ENCODE measurements around the gene SUPT3H. TPM values are rescaled to one million over a fixed set of nuclear protein-coding genes. Genes with fewer than 3 reads are reported as not detected.

Gene SUPT3H
- total RNA-seq, 1 experiment from 2014 or later, result 10.3 TPM

DNA sequence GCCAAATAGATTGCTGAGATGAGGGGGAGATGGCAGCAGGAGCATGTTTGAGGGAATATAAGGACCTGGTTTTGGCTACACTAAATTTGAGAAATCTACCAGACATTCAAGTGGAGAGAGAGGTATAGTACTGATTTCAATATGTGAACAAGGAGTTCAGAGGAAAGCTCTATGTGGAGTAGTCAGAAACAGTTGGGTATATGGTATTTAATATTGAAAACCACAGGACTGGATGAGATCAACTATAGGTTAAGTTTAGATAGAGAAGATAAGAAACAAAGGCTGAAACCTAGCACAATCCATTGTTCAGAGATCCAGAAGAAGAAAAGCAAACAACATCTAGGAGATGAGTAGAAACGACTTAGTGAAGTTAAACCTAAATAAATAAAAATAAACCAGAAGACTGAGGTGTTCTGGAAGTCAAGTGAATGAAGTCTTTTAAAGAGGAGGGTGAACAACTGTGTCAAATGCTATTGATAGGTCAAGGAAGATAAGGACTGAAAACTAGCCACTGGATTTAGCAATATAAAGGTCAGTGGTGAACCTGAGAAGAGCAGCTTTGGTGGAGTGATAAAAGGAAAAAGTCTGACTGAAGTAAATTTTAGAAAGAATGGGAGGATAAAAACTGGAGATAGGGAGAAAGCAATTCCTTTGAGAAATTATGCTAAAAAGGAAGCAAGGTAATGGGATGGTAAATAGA, 170.8 kb downstream of the SUPT3H start:
- no peaks in the 10 kb centered on the region for H3K4me1 Mint-ChIP-seq (ENCODE audit: low read depth, unreplicated experiment)
- H3K27me3 Mint-ChIP-seq (ENCODE audit: unreplicated experiment), result no peaks in the 10 kb centered on the region
- TF ChIP-seq, protein P1, sequence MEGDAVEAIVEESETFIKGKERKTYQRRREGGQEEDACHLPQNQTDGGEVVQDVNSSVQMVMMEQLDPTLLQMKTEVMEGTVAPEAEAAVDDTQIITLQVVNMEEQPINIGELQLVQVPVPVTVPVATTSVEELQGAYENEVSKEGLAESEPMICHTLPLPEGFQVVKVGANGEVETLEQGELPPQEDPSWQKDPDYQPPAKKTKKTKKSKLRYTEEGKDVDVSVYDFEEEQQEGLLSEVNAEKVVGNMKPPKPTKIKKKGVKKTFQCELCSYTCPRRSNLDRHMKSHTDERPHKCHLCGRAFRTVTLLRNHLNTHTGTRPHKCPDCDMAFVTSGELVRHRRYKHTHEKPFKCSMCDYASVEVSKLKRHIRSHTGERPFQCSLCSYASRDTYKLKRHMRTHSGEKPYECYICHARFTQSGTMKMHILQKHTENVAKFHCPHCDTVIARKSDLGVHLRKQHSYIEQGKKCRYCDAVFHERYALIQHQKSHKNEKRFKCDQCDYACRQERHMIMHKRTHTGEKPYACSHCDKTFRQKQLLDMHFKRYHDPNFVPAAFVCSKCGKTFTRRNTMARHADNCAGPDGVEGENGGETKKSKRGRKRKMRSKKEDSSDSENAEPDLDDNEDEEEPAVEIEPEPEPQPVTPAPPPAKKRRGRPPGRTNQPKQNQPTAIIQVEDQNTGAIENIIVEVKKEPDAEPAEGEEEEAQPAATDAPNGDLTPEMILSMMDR (IDR thresholded peaks at IDR 0.05; ENCODE audit: unreplicated experiment), result no peak
- intact Hi-C loops (cut with micrococcal nuclease; ENCODE audit: unreplicated experiment), result no loop called here
- H3K27ac Mint-ChIP-seq (ENCODE audit: unreplicated experiment), result no peak overlapping the region
- H3K36me3 Mint-ChIP-seq (ENCODE audit: insufficient read depth, unreplicated experiment), result no peaks in the 10 kb centered on the region
- H3K4me3 Mint-ChIP-seq (ENCODE audit: low read depth, unreplicated experiment), result no peak overlapping the region
- H3K9me3 Mint-ChIP-seq (ENCODE audit: low read depth, unreplicated experiment), result no peaks in the 10 kb centered on the region
- CTCF ChIA-PET, result no interaction called here
- BruUV-seq (replicated peaks), result no TSS peak
- no peak for DNase-seq

DNA sequence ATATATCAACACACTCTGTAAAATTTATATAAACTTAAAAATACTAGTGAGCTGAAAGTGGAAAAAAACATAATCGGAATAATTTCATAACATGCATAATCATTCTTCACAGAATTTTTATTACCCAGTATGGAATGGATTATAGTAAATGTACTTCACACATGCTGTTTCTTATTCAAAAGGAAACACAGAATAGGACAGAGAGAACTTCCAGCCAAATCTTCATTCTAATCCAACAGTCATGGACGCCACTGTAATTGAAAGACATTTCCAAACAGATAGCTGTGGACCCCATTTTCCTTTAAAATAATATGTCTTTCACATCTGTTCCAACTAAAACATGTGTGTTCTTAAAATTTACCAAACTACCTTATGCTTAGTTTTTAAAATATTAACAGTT, 176.2 kb downstream of the SUPT3H start:
- BruUV-seq (replicated peaks), result no TSS peak
- no peaks in the 10 kb centered on the region for H3K4me1 Mint-ChIP-seq (ENCODE audit: low read depth, unreplicated experiment)

DNA sequence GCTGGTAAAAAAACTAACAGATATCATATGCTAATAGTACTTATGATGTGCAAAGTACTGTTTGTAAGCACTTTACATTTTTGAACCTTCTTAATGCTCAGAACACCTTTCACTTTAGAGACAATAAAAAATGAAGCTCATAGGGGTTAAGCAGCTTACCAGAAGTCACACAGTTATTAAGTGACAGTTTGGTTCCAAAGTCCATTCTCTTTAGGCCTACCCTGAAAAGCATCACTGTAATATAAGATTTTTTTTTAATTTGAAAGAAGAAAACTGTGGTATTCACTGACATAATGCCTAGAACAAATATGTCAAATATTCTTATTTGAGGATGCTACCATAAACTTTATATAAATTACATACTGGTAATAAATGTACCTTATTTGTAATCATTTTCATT, 177.2 kb downstream of the SUPT3H start:
- H3K4me3 Mint-ChIP-seq (ENCODE audit: low read depth, unreplicated experiment), result no peak overlapping the region
- CTCF ChIA-PET, result interaction anchor here (0.9 kb wide), 1 partner anchor 26 kb away, joined by 3 read pairs; no protein-coding TSS in a partner anchor
- DNase-seq, result no peak
- H3K27me3 Mint-ChIP-seq (ENCODE audit: unreplicated experiment), result no peaks in the 10 kb centered on the region
- no peaks in the 10 kb centered on the region for H3K9me3 Mint-ChIP-seq (ENCODE audit: low read depth, unreplicated experiment)
- no peak overlapping the region for H3K27ac Mint-ChIP-seq (ENCODE audit: unreplicated experiment)
- BruUV-seq (replicated peaks), result no TSS peak
- no peaks in the 10 kb centered on the region for H3K36me3 Mint-ChIP-seq (ENCODE audit: insufficient read depth, unreplicated experiment)
- intact Hi-C loops (cut with micrococcal nuclease; ENCODE audit: unreplicated experiment), result no loop called here
- TF ChIP-seq, protein P1 (IDR thresholded peaks at IDR 0.05; ENCODE audit: unreplicated experiment), result no peak
- H3K4me1 Mint-ChIP-seq (ENCODE audit: low read depth, unreplicated experiment), result no peaks in the 10 kb centered on the region

More for the DNA sequence above, 176.2 kb downstream of the SUPT3H start:
- H3K27ac Mint-ChIP-seq (ENCODE audit: unreplicated experiment), result no peak overlapping the region
- H3K36me3 Mint-ChIP-seq (ENCODE audit: insufficient read depth, unreplicated experiment), result no peaks in the 10 kb centered on the region
- TF ChIP-seq, protein P1 (IDR thresholded peaks at IDR 0.05; ENCODE audit: unreplicated experiment), result no peak
- no peaks in the 10 kb centered on the region for H3K9me3 Mint-ChIP-seq (ENCODE audit: low read depth, unreplicated experiment)
- DNase-seq, result no peak
- no peak overlapping the region for H3K4me3 Mint-ChIP-seq (ENCODE audit: low read depth, unreplicated experiment)
- intact Hi-C loops (cut with micrococcal nuclease; ENCODE audit: unreplicated experiment), result no loop called here
- CTCF ChIA-PET, result no interaction called here
- no peaks in the 10 kb centered on the region for H3K27me3 Mint-ChIP-seq (ENCODE audit: unreplicated experiment)

DNA sequence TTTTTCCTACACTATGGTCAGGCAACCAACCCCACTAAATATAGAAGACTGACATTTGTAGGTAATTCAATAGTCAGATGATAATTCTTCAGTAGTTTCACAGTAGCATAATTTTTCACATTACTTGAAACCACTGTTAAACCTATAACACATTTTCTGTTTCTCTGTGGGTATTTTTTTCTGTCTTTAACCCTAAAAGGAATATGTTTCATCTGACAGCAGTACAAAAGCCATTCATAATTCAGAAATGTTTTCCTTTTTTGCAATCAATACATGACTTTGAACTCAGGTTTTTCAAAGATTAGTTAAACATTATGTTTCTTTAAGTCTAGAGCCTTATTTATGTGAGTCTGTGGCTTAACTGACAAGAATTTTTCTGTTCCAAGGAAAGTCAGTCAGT, 178.2 kb downstream of the SUPT3H start:
- H3K27me3 Mint-ChIP-seq (ENCODE audit: unreplicated experiment), result no peaks in the 10 kb centered on the region
- H3K36me3 Mint-ChIP-seq (ENCODE audit: insufficient read depth, unreplicated experiment), result no peaks in the 10 kb centered on the region
- no TSS peak for BruUV-seq (replicated peaks)
- H3K9me3 Mint-ChIP-seq (ENCODE audit: low read depth, unreplicated experiment), result no peaks in the 10 kb centered on the region
- peak overlapping the region; percentile 14 for H3K4me3 Mint-ChIP-seq (ENCODE audit: low read depth, unreplicated experiment)
- peak overlapping the region; percentile 72 for H3K27ac Mint-ChIP-seq (ENCODE audit: unreplicated experiment)
- TF ChIP-seq, protein P1 (IDR thresholded peaks at IDR 0.05; ENCODE audit: unreplicated experiment), result no peak
- no peaks in the 10 kb centered on the region for H3K4me1 Mint-ChIP-seq (ENCODE audit: low read depth, unreplicated experiment)
- CTCF ChIA-PET, result interaction anchor here (0.9 kb wide), 1 partner anchor 27 kb away, joined by 3 read pairs; no protein-coding TSS in a partner anchor
- intact Hi-C loops (cut with micrococcal nuclease; ENCODE audit: unreplicated experiment), result no loop called here
- no peak for DNase-seq

Data from Calu3 (cell line).